Measurements from ENCODE around the gene HMG20B.

The HMG20B gene

DNA sequence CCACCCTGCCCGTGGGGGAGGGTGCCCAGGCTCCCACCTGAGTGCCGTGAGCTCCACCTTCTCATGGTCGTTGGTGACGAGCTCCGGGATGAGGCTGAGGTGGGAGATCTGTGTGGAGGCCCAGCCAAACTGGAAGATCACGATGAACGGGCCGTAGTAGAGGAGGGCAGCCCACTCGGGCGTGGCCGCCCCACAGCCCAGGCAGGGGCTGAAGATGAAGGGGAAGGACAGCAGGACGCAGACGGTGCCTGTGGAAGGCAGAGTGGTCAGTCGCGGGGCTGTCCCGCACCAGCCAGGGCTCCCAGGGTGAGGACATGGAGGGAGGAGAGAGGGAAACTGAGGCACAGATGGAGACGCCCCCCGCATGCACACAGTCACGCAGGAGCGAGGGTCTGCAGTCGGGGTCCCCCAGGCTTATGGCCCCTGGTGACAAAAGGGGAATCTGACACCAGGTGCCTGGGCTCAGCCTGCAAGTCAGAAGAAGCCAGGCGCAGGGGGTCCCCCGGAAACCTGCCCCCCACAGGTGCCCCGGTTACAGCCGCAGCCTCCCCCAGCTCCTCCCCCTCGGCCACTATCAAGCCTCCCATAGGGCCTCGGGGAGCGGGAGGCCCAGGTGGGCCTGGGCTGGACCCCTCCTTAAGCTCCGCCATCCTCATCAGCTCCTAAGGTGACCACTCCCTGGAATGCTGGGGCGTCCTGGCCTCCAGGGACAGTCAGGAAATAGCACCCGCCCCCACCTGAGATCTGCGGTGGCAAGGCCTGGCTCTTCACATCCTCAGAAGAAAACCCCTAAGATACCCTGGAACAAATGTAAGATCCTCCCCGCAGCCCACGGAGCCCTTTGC, 21.6 kb upstream of the HMG20B start:
- Histone ChIP-seq H2AFZ (ENCODE audit: low read depth) (no peak overlapping the region), H3K4me2 (no peak overlapping the region), H3K4me3 (IDR thresholded peaks at IDR 0.05; ENCODE audit: insufficient read depth, low read depth, low read length) (no peak overlapping the region), H4K20me1 (ENCODE audit: insufficient read depth) (no peaks in the 10 kb centered on the region), H3K36me3 (ENCODE audit: insufficient read depth) (no peaks in the 10 kb centered on the region), H3K27ac (no peak overlapping the region), H3K79me2 (ENCODE audit: insufficient read depth, low read depth) (peaks cover 15% of the 10 kb centered on the region), H3K4me1 (ENCODE audit: low read depth, poor library complexity, severe bottlenecking) (peaks cover 3% of the 10 kb centered on the region), H3K27me3 (ENCODE audit: insufficient read depth, low read depth) (no peaks in the 10 kb centered on the region), H3K9ac (no peak overlapping the region)
- TF ChIP-seq, protein P1, sequence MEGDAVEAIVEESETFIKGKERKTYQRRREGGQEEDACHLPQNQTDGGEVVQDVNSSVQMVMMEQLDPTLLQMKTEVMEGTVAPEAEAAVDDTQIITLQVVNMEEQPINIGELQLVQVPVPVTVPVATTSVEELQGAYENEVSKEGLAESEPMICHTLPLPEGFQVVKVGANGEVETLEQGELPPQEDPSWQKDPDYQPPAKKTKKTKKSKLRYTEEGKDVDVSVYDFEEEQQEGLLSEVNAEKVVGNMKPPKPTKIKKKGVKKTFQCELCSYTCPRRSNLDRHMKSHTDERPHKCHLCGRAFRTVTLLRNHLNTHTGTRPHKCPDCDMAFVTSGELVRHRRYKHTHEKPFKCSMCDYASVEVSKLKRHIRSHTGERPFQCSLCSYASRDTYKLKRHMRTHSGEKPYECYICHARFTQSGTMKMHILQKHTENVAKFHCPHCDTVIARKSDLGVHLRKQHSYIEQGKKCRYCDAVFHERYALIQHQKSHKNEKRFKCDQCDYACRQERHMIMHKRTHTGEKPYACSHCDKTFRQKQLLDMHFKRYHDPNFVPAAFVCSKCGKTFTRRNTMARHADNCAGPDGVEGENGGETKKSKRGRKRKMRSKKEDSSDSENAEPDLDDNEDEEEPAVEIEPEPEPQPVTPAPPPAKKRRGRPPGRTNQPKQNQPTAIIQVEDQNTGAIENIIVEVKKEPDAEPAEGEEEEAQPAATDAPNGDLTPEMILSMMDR (conservative IDR thresholded peaks at IDR 0.05; ENCODE audit: low read depth, low read length): no peak

DNA sequence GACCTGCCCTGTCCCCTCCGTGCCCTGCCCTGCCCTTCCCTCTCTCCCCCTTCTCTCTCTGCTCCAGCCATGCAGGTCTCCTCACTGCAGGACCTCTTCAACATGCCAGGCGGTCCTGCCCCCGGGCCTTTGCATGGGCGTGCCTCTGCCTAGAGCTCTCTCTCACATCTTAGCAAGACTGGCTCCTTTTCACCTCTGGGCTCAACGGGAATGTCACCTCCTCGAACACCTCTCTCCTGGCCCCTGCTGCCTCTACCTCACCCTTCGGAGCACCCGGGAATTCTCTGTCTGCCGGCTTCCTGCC, 21.0 kb upstream of the HMG20B start:
- Histone ChIP-seq H3K4me2 (no peak overlapping the region), H3K79me2 (ENCODE audit: insufficient read depth, low read depth) (peaks cover 21% of the 10 kb centered on the region), H3K27ac (no peak overlapping the region)

DNA sequence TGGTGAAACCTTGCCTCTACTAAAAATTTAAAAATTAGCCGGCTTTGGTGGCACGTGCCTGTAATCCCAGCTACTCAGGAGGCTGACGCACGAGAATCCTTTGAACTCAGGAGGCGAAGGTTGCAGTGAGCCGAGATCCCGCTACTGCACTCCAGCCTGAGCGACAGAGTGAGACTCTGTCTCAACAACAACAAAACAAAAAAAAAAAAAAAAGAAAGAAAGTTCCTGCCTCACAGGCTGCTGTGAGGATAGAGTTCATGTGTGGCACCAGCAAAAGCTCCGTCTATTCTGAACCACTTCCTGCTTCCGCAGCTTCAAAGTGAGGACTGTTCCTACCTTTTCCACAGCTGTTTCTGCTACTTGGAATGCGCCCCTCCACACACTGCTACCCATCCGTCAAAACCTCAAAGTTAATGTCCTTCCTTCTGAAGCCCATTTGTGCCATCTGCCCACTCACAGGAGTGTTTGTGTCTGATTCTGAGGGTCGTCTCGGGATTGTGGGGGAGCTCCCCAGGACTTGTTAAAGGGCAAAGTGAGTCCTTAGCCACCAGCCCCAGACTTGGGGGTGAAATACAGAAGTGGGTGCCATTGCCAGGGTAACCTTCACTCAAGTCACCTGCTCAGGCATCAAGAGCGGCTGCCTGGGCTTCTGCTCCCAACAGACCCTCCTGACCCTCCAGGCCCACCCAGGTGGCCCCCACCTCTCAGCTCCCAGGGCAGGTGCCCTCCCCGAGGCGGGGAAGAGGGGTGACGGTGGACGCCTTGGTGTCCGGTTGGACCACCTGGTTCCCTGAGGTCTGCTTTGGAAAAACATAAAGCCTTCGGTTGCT, 18.3 kb upstream of the HMG20B start:
- Histone ChIP-seq H3K4me3 (IDR thresholded peaks at IDR 0.05; ENCODE audit: insufficient read depth, low read depth, low read length) (no peak overlapping the region), H3K36me3 (ENCODE audit: insufficient read depth) (no peaks in the 10 kb centered on the region), H3K9ac (no peak overlapping the region), H4K20me1 (ENCODE audit: insufficient read depth) (no peaks in the 10 kb centered on the region), H2AFZ (ENCODE audit: low read depth) (no peak overlapping the region), H3K79me2 (ENCODE audit: insufficient read depth, low read depth) (peaks cover 22% of the 10 kb centered on the region), H3K4me2 (no peak overlapping the region), H3K27me3 (ENCODE audit: insufficient read depth, low read depth) (no peaks in the 10 kb centered on the region), H3K27ac (no peak overlapping the region), H3K4me1 (ENCODE audit: low read depth, poor library complexity, severe bottlenecking) (peaks cover 7% of the 10 kb centered on the region)
- TF ChIP-seq, protein P1 (conservative IDR thresholded peaks at IDR 0.05; ENCODE audit: low read depth, low read length): no peak

More for the DNA sequence above, 21.0 kb upstream of the HMG20B start:
- TF ChIP-seq, protein P1 (conservative IDR thresholded peaks at IDR 0.05; ENCODE audit: low read depth, low read length): no peak
- Histone ChIP-seq H3K27me3 (ENCODE audit: insufficient read depth, low read depth) (no peaks in the 10 kb centered on the region), H3K9ac (no peak overlapping the region), H3K4me1 (ENCODE audit: low read depth, poor library complexity, severe bottlenecking) (peaks cover 3% of the 10 kb centered on the region), H3K4me3 (IDR thresholded peaks at IDR 0.05; ENCODE audit: insufficient read depth, low read depth, low read length) (no peak overlapping the region), H4K20me1 (ENCODE audit: insufficient read depth) (no peaks in the 10 kb centered on the region), H3K36me3 (ENCODE audit: insufficient read depth) (no peaks in the 10 kb centered on the region), H2AFZ (ENCODE audit: low read depth) (no peak overlapping the region)

DNA sequence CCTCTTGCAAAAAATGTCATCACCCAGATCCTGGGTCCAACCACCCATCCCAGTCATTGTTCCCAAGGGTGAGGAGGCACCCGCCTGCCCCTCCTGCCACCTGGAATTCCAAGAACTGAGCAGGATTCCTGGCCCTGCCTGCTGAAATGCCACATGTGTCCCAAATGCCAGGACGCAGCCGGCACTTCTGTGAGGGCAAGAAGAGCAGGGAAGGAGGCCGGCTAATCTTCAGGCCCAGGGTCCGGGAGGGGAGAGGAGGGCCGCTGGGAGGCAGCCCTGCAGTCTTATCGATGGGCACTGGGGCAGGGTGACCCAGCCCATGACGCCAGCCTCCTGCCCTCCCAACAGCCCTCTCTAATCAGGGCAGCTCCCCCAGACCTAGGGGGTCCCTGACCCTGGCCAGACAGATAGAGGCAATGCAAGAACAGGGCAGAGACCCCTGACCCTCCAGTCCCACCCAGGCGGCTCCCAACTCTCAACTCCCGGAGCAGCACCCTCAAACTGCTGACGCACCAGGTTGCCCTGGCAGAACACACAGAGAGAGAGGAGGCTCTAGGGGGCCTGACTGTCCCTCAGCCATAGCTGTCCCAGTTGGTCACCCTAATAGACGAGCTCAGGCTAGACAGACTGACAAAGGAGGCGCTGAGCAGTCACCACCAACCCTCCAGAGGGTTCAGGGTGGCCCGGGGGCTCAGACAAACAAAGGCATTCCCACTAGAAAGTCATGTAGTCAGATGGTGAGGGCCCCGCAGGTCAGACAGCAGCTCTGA, 16.9 kb upstream of the HMG20B start:
- H3K4me3 ChIP-seq (IDR thresholded peaks at IDR 0.05; ENCODE audit: insufficient read depth, low read depth, low read length): no peak overlapping the region
- no peaks in the 10 kb centered on the region for H4K20me1 ChIP-seq (ENCODE audit: insufficient read depth)
- no peaks in the 10 kb centered on the region for H3K36me3 ChIP-seq (ENCODE audit: insufficient read depth)
- no peak overlapping the region for H2AFZ ChIP-seq (ENCODE audit: low read depth)
- no peaks in the 10 kb centered on the region for H3K27me3 ChIP-seq (ENCODE audit: insufficient read depth, low read depth)
- H3K9ac ChIP-seq: peak overlapping the region; percentile 46; the same call in 1 of the 2 replicates
- peak overlapping the region; percentile 97; the same call in 1 of the 2 replicates for H3K4me2 ChIP-seq
- H3K27ac ChIP-seq: no peak overlapping the region
- TF ChIP-seq, protein P1 (conservative IDR thresholded peaks at IDR 0.05; ENCODE audit: low read depth, low read length): no peak
- H3K4me1 ChIP-seq (ENCODE audit: low read depth, poor library complexity, severe bottlenecking): peaks cover 7% of the 10 kb centered on the region
- peaks cover 22% of the 10 kb centered on the region for H3K79me2 ChIP-seq (ENCODE audit: insufficient read depth, low read depth)

Data from KMS-11 (cell line).